OCI-LY3 (cell line): Measurements from ENCODE around the gene EHBP1.
A peak's percentile ranks its signal among the peaks of the same experiment; 100 is the strongest.

Experiments
- H2AFZ ChIP-seq: fragments of 200-600, 300-600 bp; shearing (Covaris generic); 2 replicates; pipeline ENCODE4 v1.6.0; 2014; ENCODE audit warnings: antibody characterized with exemption, low read depth, low read length
- H3K27ac ChIP-seq: fragments of 200-600, 300-600 bp; sonication (generic); 2 replicates; pipeline ENCODE4 v1.5.1; 2014; ENCODE audit warnings: mild to moderate bottlenecking, low read length, moderate library complexity, mixed read lengths
- H3K27me3 ChIP-seq: fragments of 200-600, 300-600 bp; sonication (generic); 2 replicates; pipeline ENCODE4 v1.6.1; 2014; ENCODE audit warnings: low read depth, low read length, mixed read lengths
- H3K36me3 ChIP-seq: fragments of 200-600, 300-600 bp; sonication (generic); replicated peaks from 2 replicates; pipeline ENCODE3; 2014; ENCODE audit warnings: low read depth, low read length, mixed read lengths
- H3K4me1 ChIP-seq: fragments of 300-600, 200-600 bp; sonication (generic); 2 replicates; pipeline ENCODE4 v1.6.1; 2014; ENCODE audit warnings: low read length, mixed read lengths
- H3K4me2 ChIP-seq: fragments of 200-600, 300-600 bp; sonication (generic); 2 replicates; pipeline ENCODE4 v1.6.1; 2014; ENCODE audit warnings: low read length, mixed read lengths
- H3K4me3 ChIP-seq: fragments of 300-600, 200-600 bp; sonication (generic); 2 replicates; pipeline ENCODE4 v1.5.1; 2014; ENCODE audit warnings: antibody characterized with exemption, mild to moderate bottlenecking, low read length, moderate library complexity
- H3K79me2 ChIP-seq: fragments of 300-600, 200-600 bp; shearing (Covaris generic); 2 replicates; pipeline ENCODE4 v1.6.1; 2014; ENCODE audit warnings: mild to moderate bottlenecking, low read length, mixed read lengths
- H3K9ac ChIP-seq: fragments of 300-600, 200-600 bp; shearing (Covaris generic); 2 replicates; pipeline ENCODE4 v1.6.0; 2014; ENCODE audit warnings: mild to moderate bottlenecking, low read length, moderate library complexity
- H3K9me3 ChIP-seq: fragments of 200-600, 300-600 bp; shearing (Covaris generic); 2 replicates; pipeline ENCODE4 v1.6.1; 2014; ENCODE audit warnings: low read length, mixed read lengths; ENCODE audit not compliant: insufficient read depth
- H4K20me1 ChIP-seq: fragments of 200-600, 300-600 bp; sonication (generic); 2 replicates; pipeline ENCODE4 v1.6.1; 2016; ENCODE audit warnings: low read length, mixed read lengths; ENCODE audit not compliant: insufficient read depth
- EZH2phosphoT487 ChIP-seq: fragments of 200-600 bp; shearing (Covaris generic); IDR thresholded peaks from 2 replicates; pipeline ENCODE4 v1.6.1; 2018; ENCODE audit warnings: antibody characterized with exemption, mixed run types, low read depth
- TF ChIP-seq, protein P1 (sequence below): fragments of 200-600, 300-600 bp; sonication (generic); IDR thresholded peaks from 2 replicates; pipeline ENCODE4 v1.5.1; 2014; ENCODE audit warnings: antibody characterized with exemption, low read length, low read depth

The EHBP1 gene

DNA sequence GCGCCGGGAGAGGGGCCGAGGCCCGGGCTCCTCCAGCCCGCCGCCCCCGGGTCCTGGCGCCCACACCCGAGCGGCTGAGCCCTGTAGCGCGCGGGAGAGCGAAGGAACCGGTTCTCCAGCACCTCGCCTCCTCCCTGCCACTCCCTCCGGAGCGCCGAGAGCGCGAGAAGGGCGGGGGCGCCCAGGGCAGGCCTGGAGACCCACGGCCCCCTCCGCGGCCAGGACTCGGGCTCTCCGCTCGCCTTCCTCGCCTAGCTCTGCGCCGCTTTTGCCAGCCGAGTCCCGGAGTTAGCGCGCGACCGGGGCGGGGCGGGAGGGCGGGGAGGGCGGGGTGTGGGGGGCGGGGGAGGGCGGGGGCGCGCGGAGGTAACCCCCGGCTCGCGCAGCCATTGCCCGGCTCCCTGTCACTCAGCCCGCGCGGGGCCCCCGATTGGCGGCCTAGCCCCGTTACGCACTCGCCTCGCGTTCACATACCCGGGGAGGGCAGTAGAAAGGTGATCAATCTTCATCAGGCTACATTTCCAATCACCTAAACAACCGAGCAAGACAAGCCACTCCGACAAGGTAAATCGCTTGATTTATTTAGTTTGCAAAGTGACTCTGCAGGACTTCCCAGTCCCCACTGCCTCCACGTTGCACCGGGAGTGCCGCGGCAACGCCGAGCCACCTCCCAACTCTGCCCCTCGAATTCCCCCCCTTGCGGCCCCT is 345.0 kb downstream of the EHBP1 start, which contains the start of gene OTX1:
Gene OTX1, plus strand, starts transcription at position 497 of the 708 bp plus-strand sequence. CDS start 2,161 bp downstream, outside the sequence.
- H3K9me3 ChIP-seq = no peaks in the 10 kb centered on the region
- H4K20me1 ChIP-seq = no peaks in the 10 kb centered on the region
- H3K4me1 ChIP-seq = peaks cover 5% of the 10 kb centered on the region
- H3K4me2 ChIP-seq = peak within 1 kb of the TSS; percentile 95
- H3K4me3 ChIP-seq = peak within 1 kb of the TSS; percentile 97
- TF ChIP-seq, protein P1, sequence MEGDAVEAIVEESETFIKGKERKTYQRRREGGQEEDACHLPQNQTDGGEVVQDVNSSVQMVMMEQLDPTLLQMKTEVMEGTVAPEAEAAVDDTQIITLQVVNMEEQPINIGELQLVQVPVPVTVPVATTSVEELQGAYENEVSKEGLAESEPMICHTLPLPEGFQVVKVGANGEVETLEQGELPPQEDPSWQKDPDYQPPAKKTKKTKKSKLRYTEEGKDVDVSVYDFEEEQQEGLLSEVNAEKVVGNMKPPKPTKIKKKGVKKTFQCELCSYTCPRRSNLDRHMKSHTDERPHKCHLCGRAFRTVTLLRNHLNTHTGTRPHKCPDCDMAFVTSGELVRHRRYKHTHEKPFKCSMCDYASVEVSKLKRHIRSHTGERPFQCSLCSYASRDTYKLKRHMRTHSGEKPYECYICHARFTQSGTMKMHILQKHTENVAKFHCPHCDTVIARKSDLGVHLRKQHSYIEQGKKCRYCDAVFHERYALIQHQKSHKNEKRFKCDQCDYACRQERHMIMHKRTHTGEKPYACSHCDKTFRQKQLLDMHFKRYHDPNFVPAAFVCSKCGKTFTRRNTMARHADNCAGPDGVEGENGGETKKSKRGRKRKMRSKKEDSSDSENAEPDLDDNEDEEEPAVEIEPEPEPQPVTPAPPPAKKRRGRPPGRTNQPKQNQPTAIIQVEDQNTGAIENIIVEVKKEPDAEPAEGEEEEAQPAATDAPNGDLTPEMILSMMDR = no peak
- no peak for TF ChIP-seq EZH2phosphoT487
- no peaks in the 10 kb centered on the region for H3K79me2 ChIP-seq
- H3K27me3 ChIP-seq = no peaks in the 10 kb centered on the region
- no peaks in the 10 kb centered on the region for H3K36me3 ChIP-seq
- peak within 1 kb of the TSS; percentile 35; the same call in 1 of the 2 replicates for H3K27ac ChIP-seq
- H3K9ac ChIP-seq = peak within 1 kb of the TSS; percentile 74
- H2AFZ ChIP-seq = peak within 1 kb of the TSS; percentile 98

DNA sequence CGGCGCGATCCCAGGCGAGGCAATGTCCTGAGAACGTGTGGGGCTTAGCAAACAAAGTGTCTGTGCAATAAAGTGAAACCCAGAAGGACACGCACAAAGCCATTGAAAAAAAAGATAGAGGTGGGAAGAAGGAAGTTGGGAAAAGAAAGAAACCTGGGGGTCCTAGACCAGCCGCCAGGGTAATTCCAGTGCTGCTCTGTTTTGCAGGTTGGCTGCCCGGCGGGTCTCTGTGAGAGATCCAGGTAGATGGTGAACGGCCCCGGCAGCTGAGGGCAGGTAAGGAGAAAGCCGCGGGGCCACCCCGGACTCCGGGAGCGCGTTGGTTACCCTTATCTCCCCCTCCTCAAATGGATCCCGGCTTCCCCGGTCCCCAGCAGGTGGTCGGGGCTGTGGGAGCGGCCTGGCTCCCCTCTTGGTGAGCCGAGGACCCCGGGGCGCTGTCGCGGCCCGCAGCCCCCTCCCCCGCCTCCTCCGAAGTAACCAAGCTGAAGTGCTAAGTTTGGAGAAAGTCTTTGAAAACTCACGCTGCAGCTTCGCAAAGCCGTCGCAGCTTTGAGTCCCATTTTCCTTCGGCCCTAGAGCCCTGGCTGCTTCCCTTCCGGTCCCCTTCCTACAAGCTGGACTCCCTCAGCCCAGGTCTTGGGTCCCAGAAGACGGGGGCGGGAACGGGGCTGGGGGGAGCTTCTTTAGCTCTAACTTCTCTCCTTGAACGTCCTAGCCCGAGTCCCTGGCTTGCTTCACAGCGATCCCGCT is 345.7 kb downstream of the EHBP1 start:
- Histone ChIP-seq H3K4me1 (peaks cover 5% of the 10 kb centered on the region), H3K27ac (no peak overlapping the region), H3K36me3 (peaks cover 5% of the 10 kb centered on the region), H3K27me3 (no peaks in the 10 kb centered on the region), H3K4me2 (peak overlapping the region; percentile 95), H3K9ac (peak overlapping the region; percentile 74), H2AFZ (peak overlapping the region; percentile 98), H4K20me1 (no peaks in the 10 kb centered on the region), H3K4me3 (peak overlapping the region; percentile 97), H3K9me3 (no peaks in the 10 kb centered on the region), H3K79me2 (no peaks in the 10 kb centered on the region)
- TF ChIP-seq, protein P1 = no peak

DNA sequence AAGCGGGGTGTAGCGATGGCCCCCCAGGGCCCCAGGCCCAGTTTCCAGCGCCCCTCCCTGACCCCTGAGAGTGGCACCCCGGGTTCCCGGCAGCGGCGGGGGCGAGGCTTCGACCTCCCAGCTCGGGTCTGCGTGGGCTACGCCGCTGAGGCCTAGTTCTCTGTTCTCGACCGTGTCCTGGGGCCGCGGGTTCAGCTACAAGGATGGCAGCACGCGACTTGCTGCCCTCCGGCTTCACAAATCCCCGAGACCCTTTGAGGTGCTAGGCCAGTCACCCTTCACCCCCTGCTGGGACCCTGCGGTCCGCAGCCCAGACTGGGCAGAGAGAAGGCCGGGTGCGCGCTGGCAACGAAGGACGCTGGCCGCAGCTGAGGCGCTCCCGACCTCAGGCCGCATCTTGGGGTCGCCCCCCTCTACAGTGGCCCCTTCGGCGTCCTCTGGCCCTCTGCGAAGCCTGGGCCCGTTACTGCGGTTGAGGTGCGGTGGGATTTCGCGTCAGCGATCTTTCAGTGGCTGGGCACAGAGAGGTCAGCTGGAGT is 346.4 kb downstream of the EHBP1 start:
- H4K20me1 ChIP-seq = no peaks in the 10 kb centered on the region
- no peaks in the 10 kb centered on the region for H3K27me3 ChIP-seq
- no peak overlapping the region for H3K9ac ChIP-seq
- TF ChIP-seq, protein P1 = no peak
- no peak for TF ChIP-seq EZH2phosphoT487
- H2AFZ ChIP-seq = no peak overlapping the region
- no peak overlapping the region for H3K27ac ChIP-seq
- H3K36me3 ChIP-seq = peaks cover 9% of the 10 kb centered on the region
- peak overlapping the region; percentile 97; the same call in 1 of the 2 replicates for H3K4me3 ChIP-seq
- peak overlapping the region; percentile 95; the same call in 1 of the 2 replicates for H3K4me2 ChIP-seq
- H3K79me2 ChIP-seq = no peaks in the 10 kb centered on the region
- H3K4me1 ChIP-seq = peaks cover 5% of the 10 kb centered on the region
- no peaks in the 10 kb centered on the region for H3K9me3 ChIP-seq
